Activated naive CD8-positive, alpha-beta T cell treated with anti-CD3 and anti-CD28 coated beads, Interleukin-2, amount 10 ng/mL, durations not matched to agents 7 days and 5 days (primary cell): ENCODE measurements around the gene SHLD1. TPM values are rescaled to one million over a fixed set of nuclear protein-coding genes. Genes with fewer than 3 reads are reported as not detected.
A peak's percentile ranks its signal among the peaks of the same experiment; 100 is the strongest.

Source experiments
- ATAC-seq: fragments of 150-1000 bp; cut with Tn5 transposase; one replicate; pipeline ENCODE4 v1.10.0; 2021; ENCODE audit warnings: low read depth, moderate library complexity
- POLR2A ChIA-PET: fragments of 350-600 bp; sonication (Branson Sonifier 250); formaldehyde crosslinking; loops from one replicate; lab custom pipeline; 2021; ENCODE audit warnings: antibody characterized with exemption; lab: Charles Lee
- DNase-seq: peaks from one replicate; pipeline ENCODE4 v3.0.0; 2021
- H3K27ac Mint-ChIP-seq: one replicate; pipeline ENCODE4 v1.8.0; 2022; ENCODE audit warnings: mild to moderate bottlenecking, mixed read lengths
- H3K27me3 Mint-ChIP-seq: one replicate; pipeline ENCODE4 v1.8.0; 2022; ENCODE audit warnings: mild to moderate bottlenecking, moderate library complexity, mixed read lengths
- H3K36me3 Mint-ChIP-seq: one replicate; pipeline ENCODE4 v1.8.0; 2021; ENCODE audit warnings: mild to moderate bottlenecking, mixed read lengths
- H3K4me1 Mint-ChIP-seq: one replicate; pipeline ENCODE4 v1.8.0; 2021; ENCODE audit warnings: mixed read lengths
- H3K4me3 Mint-ChIP-seq: one replicate; pipeline ENCODE4 v1.8.0; 2022; ENCODE audit warnings: mild to moderate bottlenecking, moderate library complexity, mixed read lengths
- H3K9me3 Mint-ChIP-seq: one replicate; pipeline ENCODE4 v1.8.0; 2021; ENCODE audit warnings: mixed read lengths
- total RNA-seq, 2 experiments: library from RNA; stranded (reverse); gene quantifications; one replicate each; pipeline ENCODE4 v1.2.3, GENCODE V29; 2021

SHLD1 gene
- total RNA-seq, 2 experiments from 2014 or later: 8.1 to 8.4 TPM

GRCh38 chr20:5822569-5822968 is 72.4 kb downstream of the SHLD1 start:
- no peak overlapping the region for H3K27ac Mint-ChIP-seq
- H3K27me3 Mint-ChIP-seq: no peaks in the 10 kb centered on the region
- H3K4me1 Mint-ChIP-seq: peaks cover 14% of the 10 kb centered on the region
- ATAC-seq (no peak), DNase-seq (no peak)
- POLR2A ChIA-PET: no interaction called here
- peaks cover 4% of the 10 kb centered on the region for H3K36me3 Mint-ChIP-seq
- no peaks in the 10 kb centered on the region for H3K9me3 Mint-ChIP-seq
- no peak overlapping the region for H3K4me3 Mint-ChIP-seq

DNA sequence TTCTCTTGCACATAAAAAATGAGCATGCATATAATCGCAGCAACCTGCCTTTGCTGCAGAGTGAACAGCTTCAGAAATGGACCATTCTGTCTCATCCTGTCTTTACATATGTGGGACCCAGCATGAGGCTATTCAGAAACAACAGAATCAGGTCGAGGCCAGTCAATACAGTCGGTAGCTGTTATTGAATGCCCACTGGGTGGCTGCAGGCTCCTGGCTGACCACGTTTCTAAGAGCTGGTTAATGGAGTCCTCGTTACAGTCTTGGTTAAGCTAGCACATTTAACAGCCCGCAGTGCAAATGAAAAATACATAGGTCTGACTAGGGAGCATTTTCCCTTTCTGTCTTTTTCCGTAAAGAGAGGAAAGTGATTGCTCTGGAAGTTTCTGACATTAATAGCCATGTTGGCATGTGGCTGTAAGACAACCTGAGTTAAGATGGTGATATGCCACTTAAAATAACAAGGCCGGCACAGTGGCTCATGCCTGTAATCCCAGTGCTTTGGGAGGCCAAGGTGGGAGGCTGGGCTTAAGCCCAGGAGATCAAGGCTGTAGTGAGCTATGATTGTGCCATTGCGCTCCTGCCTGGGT is 75.0 kb downstream of the SHLD1 start:
- Mint-ChIP-seq H3K9me3 (no peaks in the 10 kb centered on the region), H3K27ac (no peak overlapping the region), H3K36me3 (peaks cover 4% of the 10 kb centered on the region), H3K27me3 (no peaks in the 10 kb centered on the region), H3K4me1 (peaks cover 20% of the 10 kb centered on the region), H3K4me3 (no peak overlapping the region)
- no peak for DNase-seq
- no peak for ATAC-seq
- POLR2A ChIA-PET: no interaction called here

DNA sequence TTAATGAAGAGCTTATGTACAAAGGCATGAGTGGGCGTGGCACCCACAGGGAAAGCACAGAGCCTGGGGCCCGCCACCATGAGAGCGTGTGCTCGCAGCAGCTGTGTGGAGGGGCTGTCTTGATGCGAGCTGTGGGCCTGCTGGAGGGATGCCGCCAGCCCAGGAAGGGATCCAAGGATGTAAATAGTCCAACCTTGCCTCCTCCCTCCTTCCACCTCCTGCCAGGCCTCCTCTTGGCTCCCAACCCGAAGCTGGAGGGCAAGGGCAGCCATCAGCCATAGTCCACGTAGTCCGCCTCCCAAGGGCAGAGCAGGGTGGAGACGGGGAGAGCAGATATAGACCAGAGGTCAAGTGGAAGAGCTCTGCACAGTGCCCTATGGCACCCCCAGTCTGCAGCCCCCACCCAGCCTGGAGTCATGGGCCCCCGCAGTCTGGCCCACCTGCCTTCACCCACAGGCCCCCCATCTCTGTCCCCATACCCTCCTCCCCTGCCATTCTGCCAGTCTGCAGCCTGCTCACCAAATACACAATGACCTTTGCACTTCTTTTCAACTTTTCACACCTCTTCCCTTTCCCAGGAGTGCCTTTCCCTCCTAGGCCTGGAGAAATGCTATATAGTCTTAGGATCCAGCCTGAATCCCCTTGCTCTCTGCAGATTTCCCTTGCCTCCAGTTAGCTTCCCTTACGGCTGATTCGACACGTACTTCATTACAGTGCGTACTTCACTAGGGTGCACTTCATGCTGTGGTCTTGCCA is 77.1 kb downstream of the SHLD1 start:
- Mint-ChIP-seq H3K27ac (no peak overlapping the region), H3K9me3 (no peaks in the 10 kb centered on the region), H3K27me3 (no peaks in the 10 kb centered on the region), H3K4me1 (peaks cover 20% of the 10 kb centered on the region), H3K36me3 (peaks cover 4% of the 10 kb centered on the region), H3K4me3 (no peak overlapping the region)
- POLR2A ChIA-PET: no interaction called here
- DNase-seq: no peak
- ATAC-seq: no peak

DNA sequence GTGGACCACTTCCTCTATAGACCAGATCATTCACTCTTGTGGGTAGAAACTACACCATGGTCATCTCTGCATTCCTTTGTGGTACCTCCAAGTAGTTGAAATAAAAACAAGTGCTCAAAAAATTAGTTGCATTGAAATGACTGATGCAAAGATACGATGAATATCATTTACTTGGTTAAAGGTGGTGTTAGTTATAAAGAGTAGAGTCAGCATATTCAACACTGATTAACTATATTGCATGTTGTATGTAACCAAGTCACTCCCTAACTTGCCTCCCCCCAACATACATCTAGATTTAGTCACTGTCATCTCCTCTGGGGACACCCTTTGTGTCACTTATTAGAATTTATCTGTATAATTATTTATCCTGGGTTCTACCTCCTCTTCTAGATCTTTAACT is 77.7 kb downstream of the SHLD1 start:
- no peak overlapping the region for H3K27ac Mint-ChIP-seq
- H3K4me1 Mint-ChIP-seq: peaks cover 18% of the 10 kb centered on the region
- DNase-seq (no peak), ATAC-seq (no peak)
- no peaks in the 10 kb centered on the region for H3K9me3 Mint-ChIP-seq
- POLR2A ChIA-PET: no interaction called here
- no peaks in the 10 kb centered on the region for H3K27me3 Mint-ChIP-seq
- H3K36me3 Mint-ChIP-seq: peaks cover 4% of the 10 kb centered on the region
- no peak overlapping the region for H3K4me3 Mint-ChIP-seq

DNA sequence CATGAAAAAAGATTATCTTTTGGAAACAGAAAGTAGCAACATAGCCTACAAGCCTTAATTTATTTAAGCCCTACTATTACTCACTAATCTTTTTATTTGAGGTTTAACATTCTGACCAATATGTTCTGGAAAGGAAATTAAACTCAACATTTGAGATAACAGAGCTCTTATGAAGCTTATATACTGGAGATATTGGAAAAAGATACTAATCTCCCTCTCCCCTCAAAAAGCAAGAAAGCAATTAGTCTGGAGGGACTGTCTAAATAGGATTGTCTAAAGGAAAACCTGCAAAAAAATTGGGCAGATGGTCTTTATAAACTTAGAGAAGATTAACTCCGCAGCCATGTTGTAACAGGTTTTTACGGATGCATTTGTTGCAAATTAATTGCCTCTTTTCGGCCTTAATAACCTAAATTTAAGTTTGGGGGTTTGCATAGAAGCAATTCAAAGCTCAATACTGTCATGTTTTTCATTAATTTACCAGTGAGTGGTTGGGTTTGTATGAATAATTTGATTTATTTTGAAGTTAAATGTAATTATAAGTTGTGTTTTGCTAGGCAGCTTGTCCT is 79.1 kb downstream of the SHLD1 start:
- Mint-ChIP-seq H3K9me3 (peaks cover 2% of the 10 kb centered on the region), H3K4me3 (no peak overlapping the region), H3K36me3 (peaks cover 10% of the 10 kb centered on the region), H3K4me1 (peaks cover 13% of the 10 kb centered on the region), H3K27me3 (no peaks in the 10 kb centered on the region), H3K27ac (no peak overlapping the region)
- ATAC-seq: no peak
- DNase-seq: no peak
- POLR2A ChIA-PET: no interaction called here

- Mint-ChIP-seq H3K4me3 (no peak overlapping the region), H3K27ac (no peak overlapping the region), H3K9me3 (peaks cover 4% of the 10 kb centered on the region), H3K27me3 (no peaks in the 10 kb centered on the region), H3K4me1 (peaks cover 22% of the 10 kb centered on the region), H3K36me3 (peaks cover 14% of the 10 kb centered on the region)
- ATAC-seq (no peak), DNase-seq (no peak)
- POLR2A ChIA-PET: interaction anchor here (0.6 kb wide), 1 partner anchor 107 kb away, joined by 5 read pairs; no protein-coding TSS in a partner anchor
Observed at GRCh38 chr20:5831539-5832237, 81.5 kb downstream of the SHLD1 start.

GRCh38 chr20:5833309-5833941 is 83.2 kb downstream of the SHLD1 start:
- peaks cover 12% of the 10 kb centered on the region for H3K36me3 Mint-ChIP-seq
- ATAC-seq (no peak), DNase-seq (no peak)
- H3K4me1 Mint-ChIP-seq: peaks cover 12% of the 10 kb centered on the region
- H3K9me3 Mint-ChIP-seq: peaks cover 4% of the 10 kb centered on the region
- POLR2A ChIA-PET: no interaction called here
- no peak overlapping the region for H3K4me3 Mint-ChIP-seq
- no peaks in the 10 kb centered on the region for H3K27me3 Mint-ChIP-seq
- H3K27ac Mint-ChIP-seq: no peak overlapping the region

- no peak for ATAC-seq
- peaks cover 12% of the 10 kb centered on the region for H3K36me3 Mint-ChIP-seq
- H3K4me1 Mint-ChIP-seq: peaks cover 12% of the 10 kb centered on the region
- no peak overlapping the region for H3K4me3 Mint-ChIP-seq
- DNase-seq: no peak
- no peaks in the 10 kb centered on the region for H3K27me3 Mint-ChIP-seq
- H3K9me3 Mint-ChIP-seq: peaks cover 4% of the 10 kb centered on the region
- no peak overlapping the region for H3K27ac Mint-ChIP-seq
- POLR2A ChIA-PET: no interaction called here
Observed at GRCh38 chr20:5834436-5835005, 84.3 kb downstream of the SHLD1 start.

DNA sequence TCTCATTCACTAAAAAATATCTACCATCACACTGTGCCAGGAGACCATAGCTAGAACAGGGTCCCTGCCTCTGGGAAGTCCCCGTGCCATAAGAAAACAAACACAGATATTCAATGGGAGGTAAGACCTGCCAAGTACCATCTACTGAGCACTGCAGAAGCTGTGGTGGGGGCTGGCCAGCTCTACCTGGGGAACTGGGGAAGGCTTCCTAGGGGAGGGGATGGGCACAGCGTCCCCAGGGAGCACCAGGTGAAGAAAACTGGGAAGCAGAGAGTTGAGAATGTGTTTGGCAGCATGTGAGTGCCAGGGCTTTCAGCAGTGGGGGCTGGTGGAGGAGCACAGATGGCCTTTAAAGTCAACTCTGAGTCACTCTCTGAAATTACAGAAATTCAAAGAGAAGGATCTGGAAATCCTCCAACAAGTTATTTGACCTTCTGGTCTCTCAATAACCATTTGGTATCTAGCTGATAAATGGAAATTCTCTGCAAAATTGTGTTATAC is 85.2 kb downstream of the SHLD1 start:
- ATAC-seq (no peak), DNase-seq (no peak)
- peaks cover 12% of the 10 kb centered on the region for H3K36me3 Mint-ChIP-seq
- peaks cover 2% of the 10 kb centered on the region for H3K27me3 Mint-ChIP-seq
- H3K9me3 Mint-ChIP-seq: peaks cover 4% of the 10 kb centered on the region
- POLR2A ChIA-PET: no interaction called here
- no peak overlapping the region for H3K27ac Mint-ChIP-seq
- peaks cover 12% of the 10 kb centered on the region for H3K4me1 Mint-ChIP-seq
- H3K4me3 Mint-ChIP-seq: no peak overlapping the region

DNA sequence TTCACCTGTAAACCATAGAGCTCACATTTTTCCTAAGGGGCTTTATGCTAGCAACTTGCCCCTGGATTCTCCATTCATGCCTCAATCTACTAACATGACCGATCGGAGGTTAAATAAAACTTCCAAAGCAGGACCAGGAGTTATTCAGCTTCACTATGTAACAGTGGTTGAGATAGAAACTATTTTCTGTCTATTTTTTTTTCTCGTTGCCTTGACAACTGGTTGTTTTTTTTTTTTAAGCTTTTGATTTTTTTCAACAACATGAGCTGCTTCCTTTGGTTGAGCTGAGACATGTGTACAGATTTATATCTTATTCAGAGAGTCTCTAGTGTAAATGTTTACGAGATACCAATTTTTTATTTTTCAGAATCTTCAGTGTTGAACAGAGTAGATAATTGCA is 85.7 kb downstream of the SHLD1 start:
- POLR2A ChIA-PET: no interaction called here
- Mint-ChIP-seq H3K36me3 (peaks cover 12% of the 10 kb centered on the region), H3K27ac (no peak overlapping the region), H3K4me1 (peaks cover 12% of the 10 kb centered on the region), H3K4me3 (no peak overlapping the region), H3K27me3 (peaks cover 2% of the 10 kb centered on the region), H3K9me3 (peaks cover 4% of the 10 kb centered on the region)
- peak; percentile 18 for ATAC-seq
- no peak for DNase-seq

DNA sequence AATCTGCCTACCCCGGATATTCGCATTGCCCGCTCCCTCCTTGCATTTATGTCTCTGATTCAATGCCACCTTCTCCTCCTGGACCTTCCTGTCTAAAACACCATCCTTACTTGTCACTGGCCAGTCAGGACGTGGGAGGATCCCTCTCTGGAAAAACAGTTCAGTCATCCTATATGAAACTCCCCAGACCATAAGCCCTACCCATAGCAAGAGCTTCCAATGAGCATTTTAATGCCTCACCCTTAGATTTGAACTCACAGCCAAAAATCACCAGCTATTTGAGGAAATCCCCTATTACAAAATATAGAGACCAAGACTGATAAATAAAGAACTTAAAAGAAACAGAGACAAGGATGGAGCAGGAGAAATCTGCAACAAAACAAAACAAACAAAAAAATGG is 86.4 kb downstream of the SHLD1 start:
- Mint-ChIP-seq H3K36me3 (peaks cover 12% of the 10 kb centered on the region), H3K4me3 (no peak overlapping the region), H3K27me3 (peaks cover 2% of the 10 kb centered on the region), H3K4me1 (peaks cover 12% of the 10 kb centered on the region), H3K9me3 (peaks cover 4% of the 10 kb centered on the region), H3K27ac (no peak overlapping the region)
- DNase-seq: no peak
- no peak for ATAC-seq
- POLR2A ChIA-PET: no interaction called here

DNA sequence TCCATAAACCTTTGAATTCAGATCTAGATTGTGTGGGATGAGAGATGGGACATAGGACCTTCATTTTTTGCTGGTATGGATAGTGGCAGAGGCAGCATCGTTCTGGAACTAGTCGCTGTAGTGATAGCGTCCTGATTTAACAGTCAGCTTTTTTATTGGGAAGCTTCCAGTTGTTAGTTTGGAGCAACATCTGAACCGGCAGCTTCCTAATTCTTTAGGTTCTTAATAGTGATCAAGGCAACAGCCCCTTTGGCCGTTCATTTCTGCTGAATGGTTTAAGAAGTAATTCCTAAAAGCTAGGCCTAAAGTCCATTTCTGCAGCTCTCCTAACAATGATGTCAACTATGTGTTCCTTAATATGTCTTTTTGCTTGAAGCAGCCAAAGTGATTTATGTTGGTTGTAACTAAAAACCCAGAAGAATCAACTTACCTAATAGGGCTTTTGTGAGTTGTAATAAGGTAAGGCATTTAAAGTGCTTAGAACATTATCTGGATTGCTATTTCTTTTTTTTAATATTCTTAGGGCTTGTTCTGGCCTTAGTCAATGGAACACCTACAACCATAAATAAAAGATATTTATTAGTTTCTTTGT is 90.3 kb downstream of the SHLD1 start:
- DNase-seq: no peak
- Mint-ChIP-seq H3K9me3 (no peaks in the 10 kb centered on the region), H3K27me3 (peaks cover 2% of the 10 kb centered on the region), H3K4me3 (no peak overlapping the region), H3K4me1 (peaks cover 29% of the 10 kb centered on the region), H3K27ac (no peak overlapping the region), H3K36me3 (peaks cover 3% of the 10 kb centered on the region)
- POLR2A ChIA-PET: no interaction called here
- no peak for ATAC-seq
